Activated CD4-positive, alpha-beta T cell treated with anti-CD3 and anti-CD28 coated beads, Interleukin-2, amount 10 ng/mL, durations not matched to agents 24 days and 14 days (primary cell): Measurements from ENCODE around the gene ZC3HAV1L. TPM values are rescaled to one million over a fixed set of nuclear protein-coding genes. Genes with fewer than 3 reads are reported as not detected.
A peak's percentile ranks its signal among the peaks of the same experiment; 100 is the strongest.
"Not testable (repeated sequence)": the region's sequence is repeated elsewhere in the genome, so short reads cannot be mapped to it uniquely, and the experiment has no call there.

Source experiments
- DNase-seq: peaks from one replicate; pipeline ENCODE4 v3.0.0; 2022
- H3K27ac Mint-ChIP-seq: one replicate; pipeline ENCODE4 v1.8.0; 2022; ENCODE audit warnings: mild to moderate bottlenecking, mixed read lengths
- H3K27me3 Mint-ChIP-seq: one replicate; pipeline ENCODE4 v1.8.0; 2022; ENCODE audit warnings: mixed read lengths
- H3K36me3 Mint-ChIP-seq: one replicate; pipeline ENCODE4 v1.8.0; 2022; ENCODE audit warnings: low read depth, mild to moderate bottlenecking, mixed read lengths
- H3K4me1 Mint-ChIP-seq: one replicate; pipeline ENCODE4 v1.8.0; 2021; ENCODE audit warnings: mixed read lengths
- H3K4me3 Mint-ChIP-seq: one replicate; pipeline ENCODE4 v1.8.0; 2022; ENCODE audit warnings: mild to moderate bottlenecking, moderate library complexity, mixed read lengths
- H3K9me3 Mint-ChIP-seq: one replicate; pipeline ENCODE4 v1.8.0; 2021; ENCODE audit warnings: mixed read lengths
- intact Hi-C: fragments of 100-400 bp; cut with micrococcal nuclease; formaldehyde crosslinking; loops from one replicate; pipeline ENCODE4 v1.15.1; 2023
- total RNA-seq: library from RNA; stranded (reverse); gene quantifications from 2 replicates; pipeline ENCODE4 v1.2.3, GENCODE V29; 2022

The ZC3HAV1L gene
- 36.5 and 38.5 TPM in 2 replicates for total RNA-seq

- peak; percentile 90 for DNase-seq
- Mint-ChIP-seq H3K4me3 (peak within 1 kb of the TSS; percentile 89), H3K27me3 (peaks cover 3% of the 10 kb centered on the region), H3K9me3 (no peaks in the 10 kb centered on the region), H3K4me1 (peaks cover 39% of the 10 kb centered on the region), H3K27ac (peak within 1 kb of the TSS; percentile 90), H3K36me3 (peaks cover 29% of the 10 kb centered on the region)
- intact Hi-C loops = loop anchor here (1.0 to 5.0 kb wide), 5 partner anchors 9 to 322 kb away; partner anchors contain the start of genes LUC7L2 and UBN2
Observed at GRCh38 chr7:139035586-139036353, at the start of gene ZC3HAV1L. TSS of gene ZC3HAV1L (minus strand) at chr7:139036042. CDS start at chr7:139036017, 25 bp downstream.

GRCh38 chr7:139084709-139085108 is 48.9 kb upstream of the ZC3HAV1L start:
- Mint-ChIP-seq H3K36me3 (peaks cover 89% of the 10 kb centered on the region), H3K27ac (peak overlapping the region; percentile 94), H3K9me3 (peaks cover 12% of the 10 kb centered on the region), H3K4me3 (peak overlapping the region; percentile 6), H3K4me1 (peaks cover 79% of the 10 kb centered on the region), H3K27me3 (no peaks in the 10 kb centered on the region)
- intact Hi-C loops = loop anchor here (1.0 to 5.0 kb wide), 2 partner anchors 11 to 38 kb away; no protein-coding TSS in a partner anchor
- DNase-seq = no peak

GRCh38 chr7:139081584-139081983 is 45.7 kb upstream of the ZC3HAV1L start:
- Mint-ChIP-seq H3K4me3 (peak overlapping the region; percentile 63), H3K27ac (peak overlapping the region; percentile 69), H3K27me3 (no peaks in the 10 kb centered on the region), H3K36me3 (peaks cover 90% of the 10 kb centered on the region), H3K4me1 (peaks cover 80% of the 10 kb centered on the region), H3K9me3 (no peaks in the 10 kb centered on the region)
- no peak for DNase-seq
- intact Hi-C loops = no loop called here

GRCh38 chr7:139080905-139081304 is 45.1 kb upstream of the ZC3HAV1L start:
- H3K9me3 Mint-ChIP-seq = no peaks in the 10 kb centered on the region
- intact Hi-C loops = no loop called here
- H3K27ac Mint-ChIP-seq = peak overlapping the region; percentile 69
- H3K4me1 Mint-ChIP-seq = peaks cover 78% of the 10 kb centered on the region
- no peak for DNase-seq
- no peaks in the 10 kb centered on the region for H3K27me3 Mint-ChIP-seq
- peaks cover 90% of the 10 kb centered on the region for H3K36me3 Mint-ChIP-seq
- H3K4me3 Mint-ChIP-seq = peak overlapping the region; percentile 63

- Mint-ChIP-seq H3K36me3 (peaks cover 86% of the 10 kb centered on the region), H3K4me1 (peaks cover 73% of the 10 kb centered on the region), H3K9me3 (no peaks in the 10 kb centered on the region), H3K27ac (peak overlapping the region; percentile 53), H3K27me3 (no peaks in the 10 kb centered on the region), H3K4me3 (peak overlapping the region; percentile 15)
- DNase-seq = no peak
- intact Hi-C loops = no loop called here
Observed at GRCh38 chr7:139079861-139080260, 44.0 kb upstream of the ZC3HAV1L start.

- no peak overlapping the region for H3K4me3 Mint-ChIP-seq
- no peaks in the 10 kb centered on the region for H3K27me3 Mint-ChIP-seq
- peaks cover 66% of the 10 kb centered on the region for H3K4me1 Mint-ChIP-seq
- no peaks in the 10 kb centered on the region for H3K9me3 Mint-ChIP-seq
- H3K36me3 Mint-ChIP-seq = peaks cover 80% of the 10 kb centered on the region
- H3K27ac Mint-ChIP-seq = peak overlapping the region; percentile 85
- intact Hi-C loops = no loop called here
- no peak for DNase-seq
Observed at GRCh38 chr7:139078911-139079310, 43.1 kb upstream of the ZC3HAV1L start.

- Mint-ChIP-seq H3K9me3 (no peaks in the 10 kb centered on the region), H3K27me3 (no peaks in the 10 kb centered on the region), H3K27ac (no peak overlapping the region), H3K36me3 (peaks cover 80% of the 10 kb centered on the region), H3K4me3 (no peak overlapping the region), H3K4me1 (peaks cover 67% of the 10 kb centered on the region)
- no peak for DNase-seq
- intact Hi-C loops = no loop called here
Observed at GRCh38 chr7:139078399-139078798, 42.6 kb upstream of the ZC3HAV1L start.

- peak overlapping the region; percentile 13 for H3K27ac Mint-ChIP-seq
- H3K4me1 Mint-ChIP-seq = peaks cover 62% of the 10 kb centered on the region
- DNase-seq, H3K4me3 Mint-ChIP-seq, H3K27me3 Mint-ChIP-seq, intact Hi-C loops, H3K9me3 Mint-ChIP-seq: not testable (repeated sequence)
- peaks cover 78% of the 10 kb centered on the region for H3K36me3 Mint-ChIP-seq
Observed at GRCh38 chr7:139077706-139078105, 41.9 kb upstream of the ZC3HAV1L start.

GRCh38 chr7:139075871-139076686 is 40.2 kb upstream of the ZC3HAV1L start:
- no peaks in the 10 kb centered on the region for H3K27me3 Mint-ChIP-seq
- no peak overlapping the region for H3K4me3 Mint-ChIP-seq
- H3K9me3 Mint-ChIP-seq = no peaks in the 10 kb centered on the region
- intact Hi-C loops = loop anchor here (1.0 to 2.0 kb wide), 5 partner anchors 15 to 190 kb away; no protein-coding TSS in a partner anchor
- H3K4me1 Mint-ChIP-seq = peaks cover 64% of the 10 kb centered on the region
- DNase-seq = no peak
- peaks cover 81% of the 10 kb centered on the region for H3K36me3 Mint-ChIP-seq
- peak overlapping the region; percentile 80 for H3K27ac Mint-ChIP-seq

- H3K4me3 Mint-ChIP-seq = peak overlapping the region; percentile 59
Observed at GRCh38 chr7:139075031-139075652, 39.3 kb upstream of the ZC3HAV1L start.

GRCh38 chr7:139072796-139073195 is 37.0 kb upstream of the ZC3HAV1L start:
- Mint-ChIP-seq H3K9me3 (no peaks in the 10 kb centered on the region), H3K4me3 (peak overlapping the region; percentile 54), H3K27me3 (no peaks in the 10 kb centered on the region), H3K36me3 (peaks cover 65% of the 10 kb centered on the region), H3K27ac (peak overlapping the region; percentile 88), H3K4me1 (peaks cover 44% of the 10 kb centered on the region)
- DNase-seq = no peak
- intact Hi-C loops = no loop called here

More at GRCh38 chr7:139075031-139075652, 39.3 kb upstream of the ZC3HAV1L start:
- peak overlapping the region; percentile 73 for H3K27ac Mint-ChIP-seq
- no peaks in the 10 kb centered on the region for H3K9me3 Mint-ChIP-seq
- H3K36me3 Mint-ChIP-seq = peaks cover 74% of the 10 kb centered on the region
- intact Hi-C loops = loop anchor here (1.0 to 2.0 kb wide), 5 partner anchors 14 to 189 kb away; no protein-coding TSS in a partner anchor
- H3K4me1 Mint-ChIP-seq = peaks cover 55% of the 10 kb centered on the region
- DNase-seq = peak; percentile 91
- no peaks in the 10 kb centered on the region for H3K27me3 Mint-ChIP-seq

GRCh38 chr7:139071680-139072079 is 35.8 kb upstream of the ZC3HAV1L start:
- peak overlapping the region; percentile 88 for H3K27ac Mint-ChIP-seq
- no peaks in the 10 kb centered on the region for H3K27me3 Mint-ChIP-seq
- peak; percentile 78 for DNase-seq
- H3K36me3 Mint-ChIP-seq = peaks cover 67% of the 10 kb centered on the region
- peak overlapping the region; percentile 54 for H3K4me3 Mint-ChIP-seq
- peaks cover 47% of the 10 kb centered on the region for H3K4me1 Mint-ChIP-seq
- H3K9me3 Mint-ChIP-seq = no peaks in the 10 kb centered on the region
- intact Hi-C loops = no loop called here

GRCh38 chr7:139068544-139069399 is 32.9 kb upstream of the ZC3HAV1L start:
- no peak for DNase-seq
- H3K4me1 Mint-ChIP-seq = peaks cover 56% of the 10 kb centered on the region

More at GRCh38 chr7:139068544-139069399, 32.9 kb upstream of the ZC3HAV1L start:
- Mint-ChIP-seq H3K9me3 (no peaks in the 10 kb centered on the region), H3K27me3 (no peaks in the 10 kb centered on the region), H3K27ac (peak overlapping the region; percentile 36), H3K4me3 (no peak overlapping the region), H3K36me3 (peaks cover 78% of the 10 kb centered on the region)
- intact Hi-C loops = no loop called here
